Esophagus (tissue), 2 donors: Measurements from ENCODE around the gene SMOC2. TPM values are rescaled to one million over a fixed set of nuclear protein-coding genes. Genes with fewer than 3 reads are reported as not detected.

ENCODE experiments used
- H3K27ac ChIP-seq, 2 donors: one replicate each; pipeline ENCODE4 v1.5.1; 2013; ENCODE audit warnings: low read depth in 2 of 2, mild to moderate bottlenecking in 2 of 2, inconsistent platforms in 1 of 2, low read length in 1 of 2, moderate library complexity in 1 of 2
- H3K27me3 ChIP-seq, 2 donors: one replicate each; pipeline ENCODE4 v1.6.1; 2013; ENCODE audit warnings: low read length in 2 of 2, control low read depth in 1 of 2, mild to moderate bottlenecking in 1 of 2; ENCODE audit not compliant: insufficient read depth in 2 of 2, control insufficient read depth in 1 of 2
- H3K36me3 ChIP-seq, 2 donors: one replicate each; pipeline ENCODE4 v1.6.1; 2013; ENCODE audit warnings: low read length in 1 of 2; ENCODE audit not compliant: control insufficient read depth in 2 of 2, insufficient read depth in 2 of 2
- H3K4me1 ChIP-seq, 2 donors: one replicate each; pipeline ENCODE4 v1.6.1; 2013; ENCODE audit warnings: low read length in 1 of 2; ENCODE audit not compliant: control insufficient read depth in 2 of 2, insufficient read depth in 2 of 2
- H3K4me3 ChIP-seq, 2 donors: one replicate each; pipeline ENCODE4 v1.5.1; 2013; ENCODE audit warnings: low read length in 2 of 2, mild to moderate bottlenecking in 2 of 2, low read depth in 1 of 2, moderate library complexity in 1 of 2
- H3K9me3 ChIP-seq, 2 donors: one replicate each; pipeline ENCODE4 v1.6.1; 2013; ENCODE audit warnings: mild to moderate bottlenecking in 2 of 2, low read depth in 1 of 2, low read length in 1 of 2, moderate library complexity in 1 of 2; ENCODE audit not compliant: control insufficient read depth in 2 of 2, insufficient read depth in 1 of 2
- WGBS, 2 donors: extraction: QIAGEN DNeasy Blood & Tissue Kit; methylation state at CpG; one replicate each; pipeline ENCODE4 v1.1.7; 2013; 5-methylcytosine and 5-hydroxymethylcytosine counted together
- polyA plus RNA-seq, 2 donors: library from polyadenylated mRNA; stranded (reverse); fragments of 200-250 nt; gene quantifications; one replicate each; pipeline ENCODE4 v1.2.3, GENCODE V29; 2013
- donor health status: healthy with polysubstance abuse.
- donor health status: Bipolar disorder and iron deficiency.

SMOC2 gene
- polyA plus RNA-seq, 2 donors = 4.6 to 14.4 TPM

DNA sequence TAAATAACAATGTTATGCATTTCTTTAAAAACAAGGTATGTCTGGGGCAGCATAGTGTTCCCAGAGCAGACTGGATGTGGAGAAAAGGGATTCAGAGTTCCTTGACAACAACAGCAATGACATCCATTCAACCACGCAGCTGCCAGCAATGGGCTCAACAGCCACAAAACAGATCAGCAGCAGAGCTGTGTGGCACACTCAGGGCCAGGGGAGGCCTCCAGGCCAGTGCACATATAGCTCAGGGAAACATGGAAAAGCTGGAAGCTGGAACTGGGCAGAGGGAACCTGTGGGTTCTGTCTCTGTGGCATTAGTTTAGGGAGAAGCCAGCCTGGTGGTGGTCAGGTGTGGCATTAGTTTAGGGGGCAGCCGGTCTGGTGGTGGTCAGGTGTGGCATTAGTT, 148.3 kb downstream of the SMOC2 start:
- WGBS, 2 donors = 84 to 94% methylated on average over 2 of the region's 2 CpGs
- no peak overlapping the region for H3K4me3 ChIP-seq

DNA sequence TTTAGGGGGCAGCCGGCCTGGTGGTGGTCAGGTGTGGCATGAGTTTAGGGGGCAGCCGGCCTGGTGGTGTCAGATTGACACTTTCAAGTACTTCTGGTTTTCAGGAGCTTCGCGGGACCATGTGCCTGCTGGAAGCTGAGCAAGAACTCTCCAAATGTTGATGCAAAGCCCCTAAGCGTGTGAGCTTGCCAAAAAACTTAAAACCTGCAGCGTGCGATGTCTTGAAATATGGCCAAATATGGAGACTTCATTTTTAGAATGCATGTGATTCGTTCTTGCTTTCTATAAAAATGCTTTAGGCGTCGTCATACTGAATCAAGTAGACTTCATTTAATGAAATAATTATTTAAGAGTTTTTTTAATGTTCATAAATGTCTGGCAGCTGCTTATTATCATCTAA, 149.4 kb downstream of the SMOC2 start:
- no peaks in the 10 kb centered on the region for H3K4me1 ChIP-seq
- 77 to 78% methylated on average over 10 of the region's 10 CpGs for WGBS, 2 donors
- no peaks in the 10 kb centered on the region for H3K27me3 ChIP-seq
- H3K4me3 ChIP-seq = no peak overlapping the region
- no peak overlapping the region for H3K27ac ChIP-seq
- H3K9me3 ChIP-seq = no peaks in the 10 kb centered on the region
- no peaks in the 10 kb centered on the region for H3K36me3 ChIP-seq

More for the DNA sequence above, 148.3 kb downstream of the SMOC2 start:
- no peaks in the 10 kb centered on the region for H3K9me3 ChIP-seq
- H3K27ac ChIP-seq = no peak overlapping the region
- H3K4me1 ChIP-seq = no peaks in the 10 kb centered on the region
- no peaks in the 10 kb centered on the region for H3K36me3 ChIP-seq
- H3K27me3 ChIP-seq = no peaks in the 10 kb centered on the region

DNA sequence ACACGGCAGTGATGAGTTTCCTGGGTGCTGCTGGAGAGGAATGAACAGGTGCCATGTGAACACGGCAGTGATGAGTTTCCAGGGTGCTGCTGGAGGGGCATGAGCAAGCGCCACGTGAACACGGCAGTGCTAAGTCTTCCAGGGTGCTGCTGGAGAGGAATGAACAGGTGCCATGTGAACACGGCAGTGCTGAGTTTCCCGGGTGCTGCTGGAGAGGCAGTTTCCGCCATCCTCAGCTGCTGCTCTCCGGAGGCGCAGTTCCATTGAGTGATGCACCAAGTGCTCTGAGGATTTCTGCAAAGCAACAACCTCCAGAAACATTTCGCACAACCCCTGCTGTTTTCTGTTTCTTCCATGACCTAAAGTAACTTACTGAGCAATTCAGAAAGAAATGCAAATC, 155.4 kb downstream of the SMOC2 start:
- H3K27ac ChIP-seq = no peak overlapping the region
- no peaks in the 10 kb centered on the region for H3K27me3 ChIP-seq
- no peak overlapping the region for H3K4me3 ChIP-seq
- peaks cover 0 to 7% of the 10 kb centered on the region in 2 donors for H3K9me3 ChIP-seq
- H3K4me1 ChIP-seq = no peaks in the 10 kb centered on the region
- 80% methylated on average over 10 to 11 of the region's 11 CpGs for WGBS, 2 donors
- no peaks in the 10 kb centered on the region for H3K36me3 ChIP-seq

DNA sequence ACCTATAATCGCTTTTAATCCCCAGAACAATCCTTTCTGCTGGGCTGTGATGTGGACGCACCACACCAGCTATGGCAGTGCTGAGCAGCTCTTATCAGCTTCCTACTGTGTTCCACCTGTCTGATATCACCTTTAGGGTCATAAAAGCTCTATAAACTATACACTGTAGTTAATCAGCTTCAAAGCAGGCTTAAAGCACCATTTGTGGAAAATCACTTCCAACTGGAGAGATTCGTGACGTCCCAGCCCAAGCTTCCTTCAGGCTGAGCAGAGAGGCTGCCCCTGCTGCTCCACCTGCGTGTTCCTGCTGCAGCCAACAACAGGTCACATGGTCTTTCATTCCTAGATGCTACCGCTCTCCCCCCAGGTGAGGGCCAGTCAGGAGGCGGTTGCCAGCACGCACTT, 156.5 kb downstream of the SMOC2 start:
- Histone ChIP-seq H3K4me3 (no peak overlapping the region), H3K9me3 (peaks cover 0 to 7% of the 10 kb centered on the region in 2 donors), H3K4me1 (no peaks in the 10 kb centered on the region), H3K27me3 (no peaks in the 10 kb centered on the region), H3K27ac (no peak overlapping the region), H3K36me3 (no peaks in the 10 kb centered on the region)
- 64 to 68% methylated on average over 8 of the region's 8 CpGs for WGBS, 2 donors

DNA sequence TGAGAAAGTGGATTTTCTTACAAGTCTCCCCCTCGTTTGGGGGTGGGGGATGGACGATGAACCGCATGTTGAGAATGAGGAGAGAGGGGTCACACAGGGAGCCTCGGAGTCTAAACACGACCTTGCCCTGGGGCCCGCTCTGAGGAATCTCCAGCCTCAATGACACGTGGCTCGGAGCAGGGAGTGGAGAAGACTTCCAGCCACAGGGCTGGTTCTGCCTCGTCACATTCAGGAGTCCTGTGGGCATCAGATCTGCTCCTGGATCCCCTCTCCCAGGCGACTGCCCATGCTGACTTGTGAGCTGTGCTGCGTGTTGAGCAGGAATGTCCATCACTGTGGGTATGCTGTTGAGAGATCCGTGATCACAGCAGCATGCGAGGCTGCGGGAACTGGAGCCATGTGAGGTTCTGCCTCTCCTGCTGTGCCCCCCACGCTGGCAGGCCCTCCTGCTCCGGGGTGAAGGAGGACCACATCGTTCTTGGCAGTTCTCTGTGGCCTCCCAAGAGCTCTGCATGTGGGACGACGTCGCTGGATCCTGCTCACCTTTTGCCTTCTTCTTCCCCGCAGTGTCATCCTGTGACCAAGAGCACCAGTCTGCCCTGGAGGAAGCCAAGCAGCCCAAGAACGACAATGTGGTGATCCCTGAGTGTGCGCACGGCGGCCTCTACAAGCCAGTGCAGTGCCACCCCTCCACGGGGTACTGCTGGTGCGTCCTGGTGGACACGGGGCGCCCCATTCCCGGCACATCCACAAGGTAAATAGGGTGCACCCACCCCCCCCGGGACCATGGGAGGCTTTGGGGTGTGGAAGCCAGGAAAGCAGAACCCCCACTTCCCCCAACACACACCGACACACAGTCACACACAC, 157.5 kb downstream of the SMOC2 start:
- Histone ChIP-seq H3K4me1 (no peaks in the 10 kb centered on the region), H3K36me3 (no peaks in the 10 kb centered on the region), H3K4me3 (no peak overlapping the region), H3K27ac (no peak overlapping the region), H3K9me3 (peaks cover 0 to 7% of the 10 kb centered on the region in 2 donors), H3K27me3 (no peaks in the 10 kb centered on the region)
- WGBS, 2 donors = 87 to 88% methylated on average over 32 of the region's 32 CpGs

DNA sequence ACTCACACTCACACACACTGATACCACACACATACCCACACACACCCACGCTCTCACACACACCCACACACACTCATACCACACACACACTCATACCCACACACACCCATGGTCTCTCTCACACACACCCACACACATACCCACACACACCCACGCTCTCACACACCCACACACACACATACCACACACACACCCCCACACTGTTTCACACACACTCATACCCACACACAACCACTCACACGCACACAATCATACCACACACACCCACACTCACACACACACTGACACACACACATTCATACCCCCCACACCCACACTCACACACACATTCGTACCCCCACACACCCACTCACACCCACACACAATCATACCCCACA, 158.1 kb downstream of the SMOC2 start:
- Histone ChIP-seq H3K27ac (no peak overlapping the region), H3K36me3 (no peaks in the 10 kb centered on the region)

DNA sequence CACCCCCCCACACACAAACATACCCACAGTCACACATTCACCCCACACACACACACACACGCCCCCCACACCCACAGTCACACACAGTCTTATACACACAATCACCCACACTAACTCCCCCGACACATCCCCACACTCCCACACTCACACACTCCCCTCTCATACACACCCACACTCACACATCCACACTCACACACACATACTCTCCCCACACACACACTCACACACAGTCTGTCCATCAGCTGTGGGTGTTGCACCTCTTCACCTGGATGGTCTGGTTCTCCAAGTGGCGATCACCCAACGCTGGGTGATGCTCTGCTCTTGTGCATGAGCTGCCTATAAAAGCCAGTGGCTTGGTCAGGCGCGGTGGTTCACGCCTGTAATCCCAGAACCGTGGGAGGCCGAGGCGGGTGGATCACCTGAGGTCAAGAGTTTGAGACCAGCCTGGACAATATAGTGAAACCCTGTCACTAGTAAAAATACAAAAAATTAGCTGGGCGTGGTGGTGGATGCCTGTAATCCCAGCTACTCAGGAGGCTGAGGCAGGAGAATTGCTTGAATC, 158.9 kb downstream of the SMOC2 start:
- Histone ChIP-seq H3K27me3 (no peaks in the 10 kb centered on the region), H3K27ac (no peak overlapping the region)

More for the DNA sequence above, 158.1 kb downstream of the SMOC2 start:
- H3K9me3 ChIP-seq = peaks cover 4 to 7% of the 10 kb centered on the region in 2 donors
- no peaks in the 10 kb centered on the region for H3K27me3 ChIP-seq
- H3K4me1 ChIP-seq = no peaks in the 10 kb centered on the region
- no peak overlapping the region for H3K4me3 ChIP-seq
- WGBS, 2 donors = 80 to 85% methylated on average over 4 of the region's 4 CpGs

DNA sequence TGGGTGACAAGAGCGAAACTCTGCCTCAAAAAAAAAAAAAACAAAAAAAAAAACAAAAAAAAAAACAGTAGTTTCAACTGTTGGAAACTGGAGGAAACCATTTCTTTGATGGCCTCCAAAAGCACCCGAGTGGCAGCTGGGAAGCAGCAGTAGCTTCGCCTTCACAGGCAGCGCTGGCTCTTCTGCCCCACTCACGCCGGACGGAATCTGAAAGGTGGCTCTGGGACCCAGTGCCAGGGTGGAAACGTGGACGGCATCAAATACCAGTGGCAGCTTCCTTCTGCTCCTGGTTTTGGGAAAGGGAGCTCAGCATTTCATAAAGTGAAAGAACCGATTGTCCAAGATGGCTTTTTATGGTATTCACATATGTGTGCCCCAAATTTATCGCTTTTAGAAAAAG, 159.4 kb downstream of the SMOC2 start:
- no peaks in the 10 kb centered on the region for H3K27me3 ChIP-seq
- H3K36me3 ChIP-seq = no peaks in the 10 kb centered on the region
- no peak overlapping the region for H3K4me3 ChIP-seq
- no peak overlapping the region for H3K27ac ChIP-seq
- H3K4me1 ChIP-seq = no peaks in the 10 kb centered on the region
- WGBS, 2 donors = 95 to 96% methylated on average over 11 of the region's 11 CpGs
- H3K9me3 ChIP-seq = peaks cover 4 to 7% of the 10 kb centered on the region in 2 donors

More for the DNA sequence above, 158.9 kb downstream of the SMOC2 start:
- no peaks in the 10 kb centered on the region for H3K4me1 ChIP-seq
- H3K36me3 ChIP-seq = no peaks in the 10 kb centered on the region
- peaks cover 4 to 7% of the 10 kb centered on the region in 2 donors for H3K9me3 ChIP-seq
- WGBS, 2 donors = 96 to 97% methylated on average over 11 of the region's 11 CpGs
- H3K4me3 ChIP-seq = no peak overlapping the region

DNA sequence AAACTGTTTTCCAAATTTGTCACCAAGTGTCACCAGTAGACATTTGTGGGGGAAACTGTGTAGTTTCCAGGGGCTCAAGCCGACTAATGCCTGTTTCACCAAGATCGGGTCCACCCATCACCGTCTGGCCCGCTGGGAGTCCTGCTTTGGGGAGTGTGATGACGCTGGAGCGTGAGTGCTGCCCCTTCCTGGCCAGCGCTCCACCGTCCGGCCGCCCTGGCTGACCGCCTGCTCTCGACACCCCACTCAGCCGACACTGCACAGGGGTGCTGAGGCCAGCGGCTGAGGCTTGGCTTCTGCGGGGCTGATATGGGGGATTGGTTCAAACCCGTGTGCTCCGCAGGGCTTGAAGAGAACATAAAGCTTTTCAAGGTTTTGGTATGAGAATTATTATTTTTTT, 160.1 kb downstream of the SMOC2 start:
- 90 to 91% methylated on average over 17 of the region's 17 CpGs for WGBS, 2 donors
- peaks cover 4 to 7% of the 10 kb centered on the region in 2 donors for H3K9me3 ChIP-seq
- H3K4me3 ChIP-seq = no peak overlapping the region
- no peak overlapping the region for H3K27ac ChIP-seq
- no peaks in the 10 kb centered on the region for H3K27me3 ChIP-seq
- H3K36me3 ChIP-seq = no peaks in the 10 kb centered on the region
- no peaks in the 10 kb centered on the region for H3K4me1 ChIP-seq

DNA sequence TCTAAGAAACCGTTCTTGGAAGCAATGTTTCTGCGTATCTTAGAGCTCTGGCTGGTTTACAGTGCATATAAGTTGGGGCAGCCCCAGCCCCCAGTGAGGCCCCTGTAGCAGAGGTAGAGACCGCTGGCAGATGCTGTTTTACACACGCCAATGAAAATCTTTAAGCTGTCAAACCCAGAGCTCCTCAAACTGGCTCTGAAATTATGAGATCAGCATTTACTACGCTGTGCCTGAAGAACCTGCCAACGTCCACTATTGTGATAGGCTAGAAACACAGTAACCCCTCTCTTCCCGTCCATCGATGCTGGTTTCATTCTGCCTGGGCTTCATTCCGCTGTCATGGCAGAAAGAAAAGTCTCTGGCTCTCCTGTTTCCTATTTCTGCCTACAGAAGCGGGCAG, 160.6 kb downstream of the SMOC2 start:
- Histone ChIP-seq H3K4me1 (no peaks in the 10 kb centered on the region), H3K36me3 (no peaks in the 10 kb centered on the region), H3K4me3 (no peak overlapping the region), H3K9me3 (peaks cover 4 to 7% of the 10 kb centered on the region in 2 donors), H3K27ac (no peak overlapping the region), H3K27me3 (no peaks in the 10 kb centered on the region)
- 68 to 84% methylated on average over 10 of the region's 10 CpGs for WGBS, 2 donors
